ENCODE results near the gene MMUT.
"Not testable (repeated sequence)": the region's sequence is repeated elsewhere in the genome, so short reads cannot be mapped to it uniquely, and the experiment has no call there.

The MMUT gene

GRCh38 chr6:49416195-49416594 lies 46.9 kb downstream of the MMUT start:
- TF ChIP-seq MYC (IDR thresholded peaks at IDR 0.05; ENCODE audit: low read depth, low read length) (no peak), CTCF (IDR thresholded peaks at IDR 0.05; ENCODE audit: low read depth, low read length) (no peak), POLR2A (IDR thresholded peaks at IDR 0.05; ENCODE audit: extremely low read depth, insufficient read length) (no peak), MAX (IDR thresholded peaks at IDR 0.05; ENCODE audit: low read depth, low read length) (no peak)
- H3K4me3 ChIP-seq (ENCODE audit: low read depth, low read length) = no peak overlapping the region
- no peak for DNase-seq (ENCODE audit: low read depth)

GRCh38 chr6:49415358-49415757 lies 47.7 kb downstream of the MMUT start:
- no peak overlapping the region for H3K4me3 ChIP-seq (ENCODE audit: low read depth, low read length)
- no peak for TF ChIP-seq CTCF (IDR thresholded peaks at IDR 0.05; ENCODE audit: low read depth, low read length)
- TF ChIP-seq POLR2A (IDR thresholded peaks at IDR 0.05; ENCODE audit: extremely low read depth, insufficient read length) = no peak
- no peak for TF ChIP-seq MYC (IDR thresholded peaks at IDR 0.05; ENCODE audit: low read depth, low read length)
- no peak for TF ChIP-seq MAX (IDR thresholded peaks at IDR 0.05; ENCODE audit: low read depth, low read length)
- DNase-seq (ENCODE audit: low read depth) = no peak

- H3K4me3 ChIP-seq (ENCODE audit: low read depth, low read length) = no peak overlapping the region
- no peak for DNase-seq (ENCODE audit: low read depth)
- TF ChIP-seq CTCF (IDR thresholded peaks at IDR 0.05; ENCODE audit: low read depth, low read length) (no peak), MAX (IDR thresholded peaks at IDR 0.05; ENCODE audit: low read depth, low read length) (no peak), MYC (IDR thresholded peaks at IDR 0.05; ENCODE audit: low read depth, low read length) (no peak), POLR2A (IDR thresholded peaks at IDR 0.05; ENCODE audit: extremely low read depth, insufficient read length) (no peak)
Measured at GRCh38 chr6:49410564-49410963, 52.5 kb downstream of the MMUT start.

- no peak overlapping the region for H3K4me3 ChIP-seq (ENCODE audit: low read depth, low read length)
- TF ChIP-seq CTCF (IDR thresholded peaks at IDR 0.05; ENCODE audit: low read depth, low read length) = peak; percentile 95
- no peak for TF ChIP-seq MAX (IDR thresholded peaks at IDR 0.05; ENCODE audit: low read depth, low read length)
- peak; percentile 64 for DNase-seq (ENCODE audit: low read depth)
Measured at GRCh38 chr6:49409951-49410542, 53.0 kb downstream of the MMUT start.

GRCh38 chr6:49406250-49406970 lies 56.6 kb downstream of the MMUT start:
- no peak for TF ChIP-seq POLR2A (IDR thresholded peaks at IDR 0.05; ENCODE audit: extremely low read depth, insufficient read length)
- H3K4me3 ChIP-seq (ENCODE audit: low read depth, low read length) = no peak overlapping the region
- DNase-seq (ENCODE audit: low read depth) = no peak

GRCh38 chr6:49401063-49401462 lies 62.0 kb downstream of the MMUT start:
- DNase-seq (ENCODE audit: low read depth) = no peak
- H3K4me3 ChIP-seq (ENCODE audit: low read depth, low read length) = no peak overlapping the region
- no peak for TF ChIP-seq POLR2A (IDR thresholded peaks at IDR 0.05; ENCODE audit: extremely low read depth, insufficient read length)
- TF ChIP-seq MYC (IDR thresholded peaks at IDR 0.05; ENCODE audit: low read depth, low read length) = no peak
- TF ChIP-seq CTCF (IDR thresholded peaks at IDR 0.05; ENCODE audit: low read depth, low read length) = no peak
- no peak for TF ChIP-seq MAX (IDR thresholded peaks at IDR 0.05; ENCODE audit: low read depth, low read length)

- H3K4me3 ChIP-seq (ENCODE audit: low read depth, low read length) = not testable (repeated sequence)
Measured at GRCh38 chr6:49386667-49387508, 76.2 kb downstream of the MMUT start.

More at GRCh38 chr6:49386667-49387508, 76.2 kb downstream of the MMUT start:
- DNase-seq (ENCODE audit: low read depth) = not testable (repeated sequence)

Measured in NB4 (cell line).